ENCODE results near the gene DEFB113. TPM values are rescaled to one million over a fixed set of nuclear protein-coding genes. Genes with fewer than 3 reads are reported as not detected.

The DEFB113 gene
- not detected for total RNA-seq
- not detected for polyA plus RNA-seq
- long read RNA-seq, donor 1 = 0 reads
- long read RNA-seq, donor 2 = 0 reads

- Histone ChIP-seq H3K4me3 (no peak within 1 kb of the TSS), H3K36me3 (ENCODE audit: insufficient read depth in 1 of 2, low read depth in 1 of 2) (no peaks in the 10 kb centered on the region), H3K27ac (no peak within 1 kb of the TSS), H3K27me3 (ENCODE audit: insufficient read depth in 3 of 3, low read length in 2 of 3) (no peaks in the 10 kb centered on the region), H3K9me3 (no peaks in the 10 kb centered on the region), H3K4me1 (no peaks in the 10 kb centered on the region)
- ATAC-seq (no peak), DNase-seq (no peak)
- 69 to 78% (median 70%) methylated on average over 2 of the region's 2 CpGs for WGBS, 3 donors
- intact Hi-C loops (cut with DNase I) = no loop called here
- TF ChIP-seq CTCF (IDR thresholded peaks at IDR 0.05) = no peak
Observed at GRCh38 chr6:49969605-49970004, at the start of gene DEFB113. DEFB113 (minus strand) TSS chr6:49969625; CDS start chr6:49969625, 0 bp downstream.

GRCh38 chr6:50007819-50008218, 38.4 kb upstream of the DEFB113 start:
- 76 to 81% (median 80%) methylated on average over 3 of the region's 3 CpGs for WGBS, 3 donors
- Histone ChIP-seq H3K36me3 (ENCODE audit: insufficient read depth in 1 of 2, low read depth in 1 of 2) (no peaks in the 10 kb centered on the region), H3K4me3 (no peak overlapping the region), H3K27me3 (ENCODE audit: insufficient read depth in 3 of 3, low read length in 2 of 3) (no peaks in the 10 kb centered on the region), H3K4me1 (no peaks in the 10 kb centered on the region), H3K9me3 (no peaks in the 10 kb centered on the region), H3K27ac (no peak overlapping the region)
- intact Hi-C loops (cut with DNase I) = no loop called here
- no peak for TF ChIP-seq CTCF (IDR thresholded peaks at IDR 0.05)
- DNase-seq (no peak), ATAC-seq (no peak)

- 59 to 67% (median 61%) methylated on average over 3 of the region's 3 CpGs for WGBS, 3 donors
- no peak overlapping the region for H3K4me3 ChIP-seq
- no peaks in the 10 kb centered on the region for H3K27me3 ChIP-seq (ENCODE audit: insufficient read depth in 3 of 3, low read length in 2 of 3)
- no peaks in the 10 kb centered on the region for H3K9me3 ChIP-seq
- H3K36me3 ChIP-seq (ENCODE audit: insufficient read depth in 1 of 2, low read depth in 1 of 2) = no peaks in the 10 kb centered on the region
- no peak overlapping the region for H3K27ac ChIP-seq
- no peak for TF ChIP-seq CTCF (IDR thresholded peaks at IDR 0.05)
- ATAC-seq (no peak), DNase-seq (no peak)
- H3K4me1 ChIP-seq = no peaks in the 10 kb centered on the region
- intact Hi-C loops (cut with DNase I) = no loop called here
Observed at GRCh38 chr6:50003139-50003538, 33.7 kb upstream of the DEFB113 start.

- no peak for ATAC-seq
- H3K36me3 ChIP-seq (ENCODE audit: insufficient read depth in 1 of 2, low read depth in 1 of 2) = no peaks in the 10 kb centered on the region
- H3K9me3 ChIP-seq = no peaks in the 10 kb centered on the region
- no peaks in the 10 kb centered on the region for H3K27me3 ChIP-seq (ENCODE audit: insufficient read depth in 3 of 3, low read length in 2 of 3)
- TF ChIP-seq CTCF (IDR thresholded peaks at IDR 0.05) = no peak
- H3K4me3 ChIP-seq = no peak overlapping the region
- H3K4me1 ChIP-seq = no peaks in the 10 kb centered on the region
- DNase-seq = no peak
- intact Hi-C loops (cut with DNase I) = no loop called here
- H3K27ac ChIP-seq = no peak overlapping the region
Observed at GRCh38 chr6:49995278-49995677, 25.9 kb upstream of the DEFB113 start.

- intact Hi-C loops (cut with DNase I) = no loop called here
- H3K4me1 ChIP-seq = no peaks in the 10 kb centered on the region
- H3K9me3 ChIP-seq = no peaks in the 10 kb centered on the region
- no peaks in the 10 kb centered on the region for H3K36me3 ChIP-seq (ENCODE audit: insufficient read depth in 1 of 2, low read depth in 1 of 2)
- TF ChIP-seq CTCF (IDR thresholded peaks at IDR 0.05) = no peak
- ATAC-seq (no peak), DNase-seq (no peak)
- WGBS, 3 donors = 63 to 83% (median 77%) methylated on average over 2 of the region's 2 CpGs
- H3K27ac ChIP-seq = no peak overlapping the region
- no peaks in the 10 kb centered on the region for H3K27me3 ChIP-seq (ENCODE audit: insufficient read depth in 3 of 3, low read length in 2 of 3)
- H3K4me3 ChIP-seq = no peak overlapping the region
Observed at GRCh38 chr6:49988900-49989299, 19.5 kb upstream of the DEFB113 start.

All from psoas muscle (tissue), 8 donors.